Skin of body (tissue), 2 donors: Measurements from ENCODE around the gene ZNF556. TPM values are rescaled to one million over a fixed set of nuclear protein-coding genes. Genes with fewer than 3 reads are reported as not detected.
"Not testable (repeated sequence)": the region's sequence is repeated elsewhere in the genome, so short reads cannot be mapped to it uniquely, and the experiment has no call there.

Experiments
- DNase-seq: peaks from one replicate; lab custom pipeline; 2025; lab: John Stamatoyannopoulos, UW
- total RNA-seq: library from RNA; depleted of rRNA; stranded (reverse); fragments of >200 nt; gene quantifications from one replicate; pipeline ENCODE4 v1.2.3, GENCODE V29; 2014

Gene ZNF556
- total RNA-seq, 1 donor from 2014 or later = 4.6 TPM

DNA sequence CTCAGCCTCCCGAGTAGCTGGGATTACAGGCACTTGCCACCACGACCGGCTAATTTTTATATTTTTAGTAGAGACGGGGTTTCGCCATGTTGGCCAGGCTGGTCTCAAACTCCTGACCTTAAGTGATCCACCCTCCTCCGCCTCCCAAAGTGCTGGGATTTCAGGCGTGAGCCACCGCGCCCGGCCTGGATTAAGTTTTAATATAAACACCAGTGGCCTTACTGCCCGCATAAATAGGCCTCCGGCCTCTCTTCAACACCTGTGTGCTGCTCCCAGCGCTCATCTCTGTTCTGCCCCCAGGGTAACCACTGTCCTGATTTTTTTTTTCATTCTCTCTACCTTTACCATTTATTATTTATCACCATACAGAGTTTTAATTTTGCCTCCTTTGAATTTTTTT is 36.2 kb downstream of the ZNF556 start:
- DNase-seq = not testable (repeated sequence)

DNA sequence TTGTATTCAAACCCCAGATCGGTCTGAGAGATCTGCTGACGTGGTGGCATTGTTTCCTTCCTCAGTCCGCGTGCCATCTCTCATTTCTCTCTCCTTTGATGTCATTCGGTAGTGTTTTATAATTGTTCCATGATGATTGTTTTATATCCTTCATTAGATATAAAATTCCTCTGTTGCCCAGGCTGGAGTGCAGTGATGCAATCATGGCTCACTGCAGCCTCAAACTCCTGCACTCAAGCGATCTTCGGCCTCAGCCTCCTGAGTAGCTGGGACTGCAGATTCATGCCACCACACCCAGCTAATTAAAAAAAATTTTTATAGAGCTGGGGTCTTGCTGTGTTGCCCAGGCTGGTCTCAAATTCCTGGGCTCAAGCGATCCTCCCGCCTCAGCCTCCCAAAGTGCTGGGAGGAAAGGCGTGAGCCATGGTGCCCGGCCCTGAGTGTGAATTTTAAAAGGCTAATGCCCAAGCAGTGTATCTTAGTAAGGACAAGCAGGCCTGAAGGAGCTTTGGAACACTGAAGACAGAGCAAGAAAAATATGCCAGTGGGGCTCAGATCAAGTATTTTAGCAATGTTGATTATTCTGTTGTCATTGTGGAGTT is 38.9 kb downstream of the ZNF556 start:
- no peak for DNase-seq

DNA sequence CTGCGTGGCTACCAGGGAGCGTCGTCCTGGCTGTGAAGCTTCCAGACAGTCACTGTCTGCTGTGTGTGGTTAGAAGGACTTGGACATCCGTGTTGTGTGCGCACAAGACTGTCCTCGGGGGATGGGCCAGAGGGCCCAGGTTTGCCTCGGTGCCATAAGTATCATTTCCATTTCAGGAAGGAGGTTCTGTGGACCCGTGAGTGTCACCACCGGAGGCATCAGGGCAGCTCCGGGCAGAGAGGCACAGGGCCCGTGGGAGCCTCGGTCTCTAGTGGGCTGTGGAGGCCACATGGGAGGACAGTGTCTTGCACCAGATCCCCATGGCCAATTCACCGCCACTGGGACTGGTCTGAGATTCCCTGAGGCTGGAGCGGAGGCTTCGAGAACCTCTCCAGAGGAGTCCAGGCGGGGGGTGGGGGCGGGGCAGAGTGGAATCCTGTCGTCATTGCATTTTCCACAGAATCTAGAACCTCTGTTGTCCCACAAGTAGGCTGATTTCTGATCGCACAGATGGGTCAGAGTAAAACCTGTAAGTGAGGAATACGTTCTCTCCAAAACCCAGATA is 39.6 kb downstream of the ZNF556 start:
- no peak for DNase-seq

DNA sequence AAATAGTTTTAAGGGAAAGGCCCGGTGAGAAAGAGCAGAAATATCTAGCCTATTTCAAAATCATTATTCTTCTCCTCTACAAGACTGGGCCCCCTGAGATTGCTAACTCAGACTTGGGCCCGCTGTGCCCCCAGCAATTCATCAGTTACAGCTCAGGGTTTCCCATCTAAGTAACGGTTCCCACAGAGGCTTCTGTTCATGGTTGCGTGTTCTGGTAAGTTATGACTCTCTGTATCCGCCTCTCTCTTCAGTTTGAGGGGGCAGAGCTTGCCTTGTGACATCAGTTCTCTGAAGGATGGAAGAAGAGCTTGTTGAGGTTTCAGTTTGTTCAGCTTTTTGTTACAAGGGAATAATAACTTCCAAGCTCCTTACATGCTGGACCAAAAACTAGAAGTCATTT is 45.2 kb downstream of the ZNF556 start:
- DNase-seq = no peak

DNA sequence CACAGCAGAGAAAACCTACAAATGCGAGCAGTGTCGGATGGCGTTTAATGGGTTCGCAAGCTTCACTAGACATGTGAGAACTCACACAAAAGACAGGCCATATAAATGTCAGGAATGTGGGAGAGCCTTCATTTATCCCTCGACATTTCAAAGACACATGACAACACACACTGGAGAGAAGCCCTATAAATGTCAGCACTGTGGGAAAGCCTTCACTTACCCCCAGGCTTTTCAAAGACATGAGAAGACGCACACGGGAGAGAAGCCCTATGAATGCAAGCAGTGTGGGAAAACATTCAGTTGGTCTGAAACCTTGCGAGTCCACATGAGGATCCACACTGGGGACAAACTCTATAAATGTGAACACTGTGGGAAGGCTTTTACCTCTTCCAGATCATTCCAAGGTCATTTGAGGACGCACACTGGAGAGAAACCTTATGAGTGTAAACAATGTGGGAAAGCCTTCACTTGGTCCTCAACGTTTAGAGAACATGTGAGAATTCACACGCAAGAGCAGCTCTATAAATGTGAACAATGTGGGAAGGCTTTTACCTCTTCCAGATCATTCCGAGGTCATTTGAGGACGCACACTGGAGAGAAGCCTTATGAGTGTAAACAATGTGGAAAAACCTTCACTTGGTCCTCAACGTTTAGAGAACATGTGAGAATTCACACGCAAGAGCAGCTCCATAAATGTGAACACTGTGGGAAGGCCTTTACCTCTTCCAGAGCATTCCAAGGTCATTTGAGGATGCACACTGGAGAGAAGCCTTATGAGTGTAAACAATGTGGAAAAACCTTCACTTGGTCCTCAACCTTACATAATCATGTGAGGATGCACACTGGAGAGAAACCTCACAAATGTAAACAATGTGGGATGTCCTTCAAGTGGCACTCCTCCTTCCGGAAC is 50.4 kb downstream of the ZNF556 start:
- no peak for DNase-seq

DNA sequence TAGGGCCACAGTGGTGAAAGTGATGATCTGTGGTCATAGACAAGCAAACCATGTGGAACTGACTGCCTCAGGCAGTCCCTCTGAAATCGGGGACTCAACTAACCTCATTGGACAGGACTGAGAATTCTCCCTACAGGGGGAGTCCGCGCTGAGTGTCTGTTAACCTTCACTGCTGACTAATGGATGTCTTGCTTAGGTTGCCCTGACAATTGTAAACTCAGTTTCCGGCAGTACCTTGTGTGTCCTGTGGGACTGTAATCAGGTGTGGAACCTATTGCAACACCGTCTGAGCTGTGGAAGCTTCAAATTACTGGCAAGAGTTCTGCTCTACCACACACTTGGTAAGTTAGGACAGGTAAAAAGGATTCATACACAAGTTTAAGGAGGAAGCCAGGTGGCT is 55.9 kb downstream of the ZNF556 start:
- no peak for DNase-seq

DNA sequence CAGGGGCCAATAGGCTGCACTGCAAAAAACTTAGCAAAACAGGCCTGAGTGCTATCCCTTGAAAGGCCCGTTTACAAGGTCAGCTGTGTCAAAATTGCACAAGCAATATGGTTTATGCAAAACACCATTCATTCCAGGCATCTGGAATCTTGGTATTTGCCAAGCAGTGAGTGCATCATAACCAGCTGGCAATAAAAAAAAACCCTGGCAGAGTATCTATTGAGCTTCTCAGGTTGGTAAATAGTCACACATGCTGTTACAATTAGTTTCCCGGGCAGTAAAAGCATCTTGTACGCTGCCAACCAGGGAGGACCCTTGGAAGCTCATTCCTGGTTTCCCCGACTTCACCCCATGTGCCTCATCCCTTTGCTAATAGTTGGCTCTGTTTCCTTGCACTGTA is 56.4 kb downstream of the ZNF556 start:
- DNase-seq = peak; percentile 18

DNA sequence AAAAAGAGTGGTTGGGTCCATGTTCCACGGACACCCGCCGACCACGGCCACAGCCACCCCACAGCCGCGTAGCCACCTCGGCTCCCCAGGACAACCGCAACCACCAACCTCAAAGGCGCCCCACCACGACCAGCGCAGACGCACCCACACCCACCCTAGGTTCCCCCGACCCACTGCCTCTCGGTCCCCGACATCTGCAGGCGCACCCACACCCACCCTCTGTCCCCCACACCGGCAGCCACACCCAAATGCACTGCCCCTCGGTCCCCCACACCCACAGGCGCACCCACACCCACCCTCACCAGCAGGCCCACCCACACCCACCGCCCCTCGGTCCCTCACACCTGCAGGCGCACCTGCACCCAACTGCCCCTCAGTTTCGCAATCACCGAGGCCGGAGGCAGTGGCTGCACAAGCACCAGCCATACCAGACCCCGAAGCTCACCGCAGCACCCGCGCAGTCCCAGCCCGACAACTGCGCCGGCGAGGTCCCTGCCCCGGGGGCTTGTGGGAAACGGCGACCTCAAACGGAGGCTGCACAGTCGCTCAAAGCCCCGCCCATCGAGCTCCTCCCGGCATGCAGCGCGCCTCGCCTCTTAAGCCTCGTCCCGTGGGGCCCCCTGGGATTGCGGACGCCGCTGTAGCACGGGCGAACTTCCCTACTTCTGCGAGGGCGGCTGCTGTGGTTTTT is 59.4 kb downstream of the ZNF556 start:
- no peak for DNase-seq

DNA sequence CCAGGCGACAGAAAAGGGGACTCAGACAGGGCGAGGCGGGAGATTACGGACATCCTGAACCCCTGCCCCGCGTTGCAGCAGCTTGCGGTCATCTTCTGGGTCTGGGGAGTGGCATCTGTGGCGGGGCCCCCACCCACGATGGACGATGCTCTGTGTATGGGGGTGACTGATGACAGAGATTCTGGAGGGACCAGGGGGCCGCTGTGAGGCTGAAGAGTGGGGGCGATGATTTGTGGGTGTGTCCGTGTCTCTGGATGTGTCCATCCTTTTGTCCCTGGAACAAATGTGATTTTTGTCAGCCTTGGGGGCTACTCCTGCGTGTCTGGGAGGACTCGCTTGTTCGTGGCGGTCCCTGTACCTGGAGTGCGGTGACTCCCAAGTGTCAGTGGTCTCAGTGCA is 59.9 kb downstream of the ZNF556 start:
- no peak for DNase-seq

Other genes starting within 250 kb of the ZNF556 start
- gene GNG7, start 164.6 kb upstream of the ZNF556 start, total RNA-seq = 2.4 TPM
- 2.9 TPM for gene DIRAS1, start 146.0 kb upstream of the ZNF556 start, total RNA-seq
- 8.7 TPM for gene SLC39A3, start 127.3 kb upstream of the ZNF556 start, total RNA-seq
- gene SGTA, start 84.1 kb upstream of the ZNF556 start, total RNA-seq = 18.7 TPM
- gene THOP1, start 81.8 kb upstream of the ZNF556 start, total RNA-seq = 38.9 TPM
- gene ZNF554, start 47.5 kb upstream of the ZNF556 start, total RNA-seq = 5.8 TPM
- 8.4 TPM for gene ZNF555, start 25.9 kb upstream of the ZNF556 start, total RNA-seq
- gene ZNF57, start 33.6 kb downstream of the ZNF556 start, total RNA-seq = 9.1 TPM
- gene ZNF77, start 77.6 kb downstream of the ZNF556 start, total RNA-seq = 5.0 TPM
- 0.79 TPM for gene TLE6, start 110.2 kb downstream of the ZNF556 start, total RNA-seq
- 10.9 TPM for gene TLE2, start 161.9 kb downstream of the ZNF556 start, total RNA-seq
- gene TLE5, start 195.2 kb downstream of the ZNF556 start, total RNA-seq = 69.0 TPM
- gene GNA11, start 227.0 kb downstream of the ZNF556 start, total RNA-seq = 29.6 TPM